ENCODE measurements around the gene PIAS2. TPM values are rescaled to one million over a fixed set of nuclear protein-coding genes. Genes with fewer than 3 reads are reported as not detected.
"Not testable (repeated sequence)": the region's sequence is repeated elsewhere in the genome, so short reads cannot be mapped to it uniquely, and the experiment has no call there.

Gene PIAS2
- 10 to 100 TPM; 20.7 to 33.2 TPM for total RNA-seq
- total RNA-seq, result 30.5 to 34.8 reads per million in 2 donors

GRCh38 chr18:46917108-46917802 is at the start of gene PIAS2, which contains the start of gene KATNAL2:
Gene PIAS2 (minus strand): TSS chr18:46917507. CDS start chr18:46917345, 162 bp downstream.
Gene KATNAL2 (plus strand): TSS chr18:46917602. CDS start chr18:46946873, 29,271 bp downstream.
- peaks cover 32% of the 10 kb centered on the region for H3K4me1 Mint-ChIP-seq
- no peaks in the 10 kb centered on the region for H3K9me3 ChIP-seq (ENCODE audit: control insufficient read depth, low read length, poor library complexity, severe bottlenecking)
- no peaks in the 10 kb centered on the region for H3K27me3 Mint-ChIP-seq
- peak; percentile 55 to 70 (median 69) for DNase-seq
- H3K4me3 Mint-ChIP-seq, result peak within 1 kb of the TSS; percentile 88
- H3K36me3 Mint-ChIP-seq (ENCODE audit: low read depth), result no peaks in the 10 kb centered on the region
- ATAC-seq, result peak; percentile 89
- H3K27ac Mint-ChIP-seq, result peak within 1 kb of the TSS; percentile 86

- not testable (repeated sequence) for ATAC-seq; H3K9me3 ChIP-seq (ENCODE audit: control insufficient read depth, low read length, poor library complexity, severe bottlenecking); H3K36me3 Mint-ChIP-seq (ENCODE audit: low read depth); H3K27ac Mint-ChIP-seq; H3K27me3 Mint-ChIP-seq; H3K4me1 Mint-ChIP-seq; DNase-seq; H3K4me3 Mint-ChIP-seq
Measured at GRCh38 chr18:46966266-46966665, 49.0 kb upstream of the PIAS2 start.

GRCh38 chr18:46964579-46965293 is 47.4 kb upstream of the PIAS2 start:
- not testable (repeated sequence) for H3K4me3 Mint-ChIP-seq; H3K4me1 Mint-ChIP-seq; DNase-seq; H3K27me3 Mint-ChIP-seq; H3K9me3 ChIP-seq (ENCODE audit: control insufficient read depth, low read length, poor library complexity, severe bottlenecking); H3K27ac Mint-ChIP-seq; H3K36me3 Mint-ChIP-seq (ENCODE audit: low read depth)
- ATAC-seq, result peak; percentile 42

GRCh38 chr18:46963656-46964578 is 46.6 kb upstream of the PIAS2 start:
- not testable (repeated sequence) for DNase-seq; H3K27ac Mint-ChIP-seq; H3K36me3 Mint-ChIP-seq (ENCODE audit: low read depth); H3K4me1 Mint-ChIP-seq; H3K4me3 Mint-ChIP-seq; H3K9me3 ChIP-seq (ENCODE audit: control insufficient read depth, low read length, poor library complexity, severe bottlenecking); H3K27me3 Mint-ChIP-seq
- ATAC-seq, result peak; percentile 36

GRCh38 chr18:46958209-46958608 is 40.9 kb upstream of the PIAS2 start:
- no peak for DNase-seq
- Mint-ChIP-seq H3K36me3 (ENCODE audit: low read depth) (peaks cover 2% of the 10 kb centered on the region), H3K4me1 (no peaks in the 10 kb centered on the region), H3K27ac (no peak overlapping the region), H3K27me3 (peaks cover 15% of the 10 kb centered on the region), H3K4me3 (no peak overlapping the region)
- no peaks in the 10 kb centered on the region for H3K9me3 ChIP-seq (ENCODE audit: control insufficient read depth, low read length, poor library complexity, severe bottlenecking)
- ATAC-seq, result no peak

- peaks cover 2% of the 10 kb centered on the region for H3K4me1 Mint-ChIP-seq
- no peak overlapping the region for H3K27ac Mint-ChIP-seq
- DNase-seq (no peak), ATAC-seq (no peak)
- no peaks in the 10 kb centered on the region for H3K36me3 Mint-ChIP-seq (ENCODE audit: low read depth)
- H3K4me3 Mint-ChIP-seq, result no peak overlapping the region
- no peaks in the 10 kb centered on the region for H3K9me3 ChIP-seq (ENCODE audit: control insufficient read depth, low read length, poor library complexity, severe bottlenecking)
- H3K27me3 Mint-ChIP-seq, result peaks cover 22% of the 10 kb centered on the region
Measured at GRCh38 chr18:46953195-46953594, 35.9 kb upstream of the PIAS2 start.

GRCh38 chr18:46950064-46950656 is 32.9 kb upstream of the PIAS2 start:
- ATAC-seq (no peak), DNase-seq (no peak)
- peaks cover 2% of the 10 kb centered on the region for H3K4me1 Mint-ChIP-seq
- no peak overlapping the region for H3K4me3 Mint-ChIP-seq
- H3K27ac Mint-ChIP-seq, result no peak overlapping the region
- peaks cover 19% of the 10 kb centered on the region for H3K27me3 Mint-ChIP-seq
- H3K9me3 ChIP-seq (ENCODE audit: control insufficient read depth, low read length, poor library complexity, severe bottlenecking), result no peaks in the 10 kb centered on the region
- peaks cover 2% of the 10 kb centered on the region for H3K36me3 Mint-ChIP-seq (ENCODE audit: low read depth)

- no peak overlapping the region for H3K4me3 Mint-ChIP-seq
- H3K4me1 Mint-ChIP-seq, result peaks cover 2% of the 10 kb centered on the region
- DNase-seq (peak in 1 of 3 donors; percentile 12), ATAC-seq (peak; percentile 89)
- no peak overlapping the region for H3K27ac Mint-ChIP-seq
- peaks cover 4% of the 10 kb centered on the region for H3K36me3 Mint-ChIP-seq (ENCODE audit: low read depth)
- no peaks in the 10 kb centered on the region for H3K9me3 ChIP-seq (ENCODE audit: control insufficient read depth, low read length, poor library complexity, severe bottlenecking)
- peaks cover 31% of the 10 kb centered on the region for H3K27me3 Mint-ChIP-seq
Measured at GRCh38 chr18:46946656-46947282, 29.5 kb upstream of the PIAS2 start.

GRCh38 chr18:46942646-46943045 is 25.3 kb upstream of the PIAS2 start:
- Mint-ChIP-seq H3K27me3 (peaks cover 16% of the 10 kb centered on the region), H3K27ac (no peak overlapping the region), H3K4me3 (no peak overlapping the region), H3K36me3 (ENCODE audit: low read depth) (peaks cover 4% of the 10 kb centered on the region), H3K4me1 (peaks cover 2% of the 10 kb centered on the region)
- H3K9me3 ChIP-seq (ENCODE audit: control insufficient read depth, low read length, poor library complexity, severe bottlenecking), result no peaks in the 10 kb centered on the region
- DNase-seq (no peak), ATAC-seq (no peak)

GRCh38 chr18:46939998-46940571 is 22.8 kb upstream of the PIAS2 start:
- DNase-seq, result no peak
- no peak for ATAC-seq
- Mint-ChIP-seq H3K27me3 (peaks cover 13% of the 10 kb centered on the region), H3K36me3 (ENCODE audit: low read depth) (peaks cover 2% of the 10 kb centered on the region), H3K4me1 (peaks cover 3% of the 10 kb centered on the region), H3K27ac (no peak overlapping the region), H3K4me3 (no peak overlapping the region)
- H3K9me3 ChIP-seq (ENCODE audit: control insufficient read depth, low read length, poor library complexity, severe bottlenecking), result no peaks in the 10 kb centered on the region

- ATAC-seq, result no peak
- Mint-ChIP-seq H3K36me3 (ENCODE audit: low read depth) (peaks cover 2% of the 10 kb centered on the region), H3K27ac (no peak overlapping the region), H3K4me3 (no peak overlapping the region), H3K4me1 (peaks cover 5% of the 10 kb centered on the region), H3K27me3 (peaks cover 12% of the 10 kb centered on the region)
- H3K9me3 ChIP-seq (ENCODE audit: control insufficient read depth, low read length, poor library complexity, severe bottlenecking), result no peaks in the 10 kb centered on the region
- no peak for DNase-seq
Measured at GRCh38 chr18:46939337-46939963, 22.1 kb upstream of the PIAS2 start.

GRCh38 chr18:46920653-46921052 is 3.3 kb upstream of the PIAS2 start:
- Mint-ChIP-seq H3K27ac (no peak overlapping the region), H3K27me3 (no peaks in the 10 kb centered on the region), H3K4me3 (no peak overlapping the region), H3K4me1 (peaks cover 16% of the 10 kb centered on the region), H3K36me3 (ENCODE audit: low read depth) (no peaks in the 10 kb centered on the region)
- DNase-seq, result no peak
- H3K9me3 ChIP-seq (ENCODE audit: control insufficient read depth, low read length, poor library complexity, severe bottlenecking), result no peaks in the 10 kb centered on the region
- ATAC-seq, result no peak

Measured in T-helper 17 cell (primary cell).